DOHH2 (cell line): Measurements from ENCODE around the gene CXorf65.

Experiments used
- EZH2phosphoT487 ChIP-seq: fragments of 200-600 bp; sonication (generic); IDR thresholded peaks from 2 replicates; pipeline ENCODE4 v1.6.1; 2017; ENCODE audit warnings: borderline replicate concordance, mild to moderate bottlenecking, antibody characterized with exemption, low read length, moderate library complexity, mixed read lengths
- TF ChIP-seq, protein P1 (sequence below): fragments of 200-600 bp; sonication (generic); IDR thresholded peaks from one replicate; pipeline ENCODE4 v1.5.1; 2014; ENCODE audit warnings: antibody characterized with exemption, mild to moderate bottlenecking, low read depth, low read length; ENCODE audit not compliant: poor library complexity, severe bottlenecking

DNA sequence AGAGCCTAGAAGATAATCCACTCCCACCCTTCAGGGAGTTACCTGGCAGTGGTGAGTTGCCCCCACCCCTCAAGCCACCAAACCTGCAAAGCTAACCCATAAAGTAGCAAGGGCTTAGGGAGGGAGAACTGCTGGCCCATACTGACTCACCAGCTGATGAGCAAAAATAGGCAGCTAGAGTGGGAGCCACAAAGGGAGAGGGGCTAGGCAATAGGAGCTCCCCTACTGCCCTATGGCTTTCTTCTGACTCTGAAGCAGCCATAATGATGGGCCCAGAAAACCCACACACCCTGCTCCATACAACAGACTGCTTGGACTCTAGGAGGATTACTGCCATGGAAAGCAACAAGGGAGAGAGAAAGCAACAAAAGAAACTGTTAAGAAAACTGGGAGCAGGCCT, 46.4 kb downstream of the CXorf65 start:
- TF ChIP-seq, protein P1, sequence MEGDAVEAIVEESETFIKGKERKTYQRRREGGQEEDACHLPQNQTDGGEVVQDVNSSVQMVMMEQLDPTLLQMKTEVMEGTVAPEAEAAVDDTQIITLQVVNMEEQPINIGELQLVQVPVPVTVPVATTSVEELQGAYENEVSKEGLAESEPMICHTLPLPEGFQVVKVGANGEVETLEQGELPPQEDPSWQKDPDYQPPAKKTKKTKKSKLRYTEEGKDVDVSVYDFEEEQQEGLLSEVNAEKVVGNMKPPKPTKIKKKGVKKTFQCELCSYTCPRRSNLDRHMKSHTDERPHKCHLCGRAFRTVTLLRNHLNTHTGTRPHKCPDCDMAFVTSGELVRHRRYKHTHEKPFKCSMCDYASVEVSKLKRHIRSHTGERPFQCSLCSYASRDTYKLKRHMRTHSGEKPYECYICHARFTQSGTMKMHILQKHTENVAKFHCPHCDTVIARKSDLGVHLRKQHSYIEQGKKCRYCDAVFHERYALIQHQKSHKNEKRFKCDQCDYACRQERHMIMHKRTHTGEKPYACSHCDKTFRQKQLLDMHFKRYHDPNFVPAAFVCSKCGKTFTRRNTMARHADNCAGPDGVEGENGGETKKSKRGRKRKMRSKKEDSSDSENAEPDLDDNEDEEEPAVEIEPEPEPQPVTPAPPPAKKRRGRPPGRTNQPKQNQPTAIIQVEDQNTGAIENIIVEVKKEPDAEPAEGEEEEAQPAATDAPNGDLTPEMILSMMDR, result no peak
- no peak for TF ChIP-seq EZH2phosphoT487
